ENCODE results near the gene RIT1. TPM values are rescaled to one million over a fixed set of nuclear protein-coding genes. Genes with fewer than 3 reads are reported as not detected.

Gene RIT1
- total and polyA plus RNA-seq, 12 donors, result 10.3 to 54.0 (median 28.7) TPM

DNA sequence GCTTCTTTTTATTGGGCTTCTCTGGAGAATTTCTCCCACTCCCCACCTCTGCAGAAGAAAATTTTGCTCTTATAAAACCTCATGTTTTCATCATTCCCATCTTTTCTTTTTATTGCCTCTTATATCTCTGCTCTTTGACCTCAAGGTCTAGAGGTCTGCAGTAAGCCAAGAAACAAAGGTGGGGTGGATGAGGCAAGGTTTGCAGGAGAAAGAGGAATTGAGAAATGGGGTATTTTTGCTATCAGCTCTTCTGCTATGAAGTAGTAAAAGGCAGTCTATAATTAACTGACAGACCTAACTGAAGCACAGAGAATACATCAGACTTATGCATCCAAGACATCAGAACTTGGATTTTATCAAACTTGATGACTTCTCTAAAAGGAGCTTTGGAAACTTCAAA is 28.9 kb downstream of the RIT1 start:
- no peak for DNase-seq
- Histone ChIP-seq H3K27me3 (no peaks in the 10 kb centered on the region), H3K4me1 (replicated peaks in 1 of 2) (peaks cover 0 to 11% of the 10 kb centered on the region in 2 donors), H3K4me3 (no peak overlapping the region), H3K27ac (no peak overlapping the region), H3K9me3 (replicated peaks in 1 of 3) (no peaks in the 10 kb centered on the region), H3K36me3 (replicated peaks in 1 of 2) (no peaks in the 10 kb centered on the region)
- intact Hi-C loops (cut with DNase I), result no loop called here
- TF ChIP-seq, protein P1, sequence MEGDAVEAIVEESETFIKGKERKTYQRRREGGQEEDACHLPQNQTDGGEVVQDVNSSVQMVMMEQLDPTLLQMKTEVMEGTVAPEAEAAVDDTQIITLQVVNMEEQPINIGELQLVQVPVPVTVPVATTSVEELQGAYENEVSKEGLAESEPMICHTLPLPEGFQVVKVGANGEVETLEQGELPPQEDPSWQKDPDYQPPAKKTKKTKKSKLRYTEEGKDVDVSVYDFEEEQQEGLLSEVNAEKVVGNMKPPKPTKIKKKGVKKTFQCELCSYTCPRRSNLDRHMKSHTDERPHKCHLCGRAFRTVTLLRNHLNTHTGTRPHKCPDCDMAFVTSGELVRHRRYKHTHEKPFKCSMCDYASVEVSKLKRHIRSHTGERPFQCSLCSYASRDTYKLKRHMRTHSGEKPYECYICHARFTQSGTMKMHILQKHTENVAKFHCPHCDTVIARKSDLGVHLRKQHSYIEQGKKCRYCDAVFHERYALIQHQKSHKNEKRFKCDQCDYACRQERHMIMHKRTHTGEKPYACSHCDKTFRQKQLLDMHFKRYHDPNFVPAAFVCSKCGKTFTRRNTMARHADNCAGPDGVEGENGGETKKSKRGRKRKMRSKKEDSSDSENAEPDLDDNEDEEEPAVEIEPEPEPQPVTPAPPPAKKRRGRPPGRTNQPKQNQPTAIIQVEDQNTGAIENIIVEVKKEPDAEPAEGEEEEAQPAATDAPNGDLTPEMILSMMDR (IDR thresholded peaks at IDR 0.05), result no peak
- TF ChIP-seq POLR2A (IDR thresholded peaks at IDR 0.05), result no peak

DNA sequence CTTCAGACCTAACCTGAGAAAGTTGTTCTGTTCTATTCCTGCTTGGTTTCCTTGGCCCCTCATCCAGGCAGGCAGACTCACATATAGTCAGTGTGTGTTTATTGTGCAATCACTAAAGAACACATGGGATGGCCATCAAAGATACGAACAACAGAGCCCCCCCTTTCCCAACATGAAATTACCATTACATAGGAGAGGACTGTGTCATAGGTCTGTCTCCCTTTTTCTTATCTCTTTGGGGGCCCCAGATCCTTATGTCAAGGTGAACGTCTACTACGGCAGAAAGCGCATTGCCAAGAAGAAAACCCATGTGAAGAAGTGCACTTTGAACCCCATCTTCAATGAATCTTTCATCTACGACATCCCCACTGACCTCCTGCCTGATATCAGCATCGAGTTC is 30.2 kb downstream of the RIT1 start:
- Histone ChIP-seq H3K36me3 (replicated peaks in 1 of 2) (no peaks in the 10 kb centered on the region), H3K9me3 (replicated peaks in 1 of 3) (no peaks in the 10 kb centered on the region), H3K4me1 (replicated peaks in 1 of 2) (peaks cover 0 to 11% of the 10 kb centered on the region in 2 donors), H3K4me3 (no peak overlapping the region), H3K27me3 (no peaks in the 10 kb centered on the region), H3K27ac (no peak overlapping the region)
- intact Hi-C loops (cut with DNase I), result no loop called here
- DNase-seq, result no peak
- WGBS, 4 donors, result 86 to 95% (median 88%) methylated on average over 6 of the region's 6 CpGs
- no peak for TF ChIP-seq POLR2A (IDR thresholded peaks at IDR 0.05)
- TF ChIP-seq, protein P1 (IDR thresholded peaks at IDR 0.05), result no peak

GRCh38 chr1:155880251-155880650 is 30.9 kb downstream of the RIT1 start:
- intact Hi-C loops (cut with DNase I), result no loop called here

DNA sequence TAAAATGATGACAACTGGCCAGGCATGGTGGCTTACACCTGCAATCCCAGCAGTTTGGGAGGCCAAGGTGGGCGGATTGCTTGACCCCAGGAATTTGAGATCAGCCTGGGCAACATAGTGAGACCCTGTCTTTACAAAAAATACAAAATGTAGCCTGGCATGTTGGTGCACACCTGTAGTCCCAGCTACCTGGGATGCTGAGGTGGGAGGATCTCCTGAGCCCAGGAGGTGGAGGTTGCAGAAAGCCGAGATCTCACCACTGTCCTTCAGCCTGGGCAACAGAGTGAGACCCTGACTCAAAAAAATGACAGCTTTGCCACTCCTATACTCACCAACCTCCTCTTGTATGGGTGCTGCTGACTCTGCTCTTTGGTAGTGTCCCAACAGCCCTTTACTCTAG is 33.2 kb downstream of the RIT1 start:
- no peak overlapping the region for H3K4me3 ChIP-seq
- H3K9me3 ChIP-seq (replicated peaks in 1 of 3), result no peaks in the 10 kb centered on the region
- no peaks in the 10 kb centered on the region for H3K4me1 ChIP-seq (replicated peaks in 1 of 2)
- no peaks in the 10 kb centered on the region for H3K27me3 ChIP-seq
- intact Hi-C loops (cut with DNase I), result no loop called here
- no peaks in the 10 kb centered on the region for H3K36me3 ChIP-seq (replicated peaks in 1 of 2)
- WGBS, 4 donors, result 89 to 100% (median 96%) methylated on average over 2 of the region's 2 CpGs
- H3K27ac ChIP-seq, result no peak overlapping the region
- no peak for TF ChIP-seq POLR2A (IDR thresholded peaks at IDR 0.05)
- TF ChIP-seq, protein P1 (IDR thresholded peaks at IDR 0.05), result no peak
- DNase-seq, result no peak

More at GRCh38 chr1:155880251-155880650, 30.9 kb downstream of the RIT1 start:
- Histone ChIP-seq H3K36me3 (replicated peaks in 1 of 2) (no peaks in the 10 kb centered on the region), H3K4me3 (no peak overlapping the region), H3K27ac (no peak overlapping the region), H3K27me3 (no peaks in the 10 kb centered on the region), H3K9me3 (replicated peaks in 1 of 3) (no peaks in the 10 kb centered on the region), H3K4me1 (replicated peaks in 1 of 2) (peaks cover 0 to 11% of the 10 kb centered on the region in 2 donors)
- no peak for TF ChIP-seq POLR2A (IDR thresholded peaks at IDR 0.05)
- TF ChIP-seq, protein P1 (IDR thresholded peaks at IDR 0.05), result no peak
- WGBS, 4 donors, result 96 to 100% (median 99%) methylated on average over 2 of the region's 2 CpGs
- no peak for DNase-seq

All from adrenal gland (tissue), 12 donors.